GM13977 (cell line): ENCODE measurements around the gene LRIG3.
"Not testable (repeated sequence)": the region's sequence is repeated elsewhere in the genome, so short reads cannot be mapped to it uniquely, and the experiment has no call there.

Source experiments
- DNase-seq: peaks from one replicate; pipeline ENCODE4 v3.0.0; 2012; ENCODE audit warnings: low spot score
- CTCF ChIP-seq: IDR thresholded peaks from 2 replicates; pipeline ENCODE4 v1.5.1; 2012; ENCODE audit warnings: mild to moderate bottlenecking, control low read depth; ENCODE audit not compliant: insufficient read depth; ENCODE audit errors: extremely low read depth, missing control alignments
- in situ Hi-C: fragments of 300-500 bp; cut with MboI; formaldehyde crosslinking; loops from one replicate; pipeline ENCODE4 v1.12.0; 2022; ENCODE audit warnings: low sequenced_read_pairs, low pct_unique_long_range_greater_than_20kb, mixed read lengths, inconsistent platforms; ENCODE audit not compliant: unreplicated experiment

The LRIG3 gene

GRCh38 chr12:58915037-58915436, 5.3 kb downstream of the LRIG3 start:
- DNase-seq, result no peak
- in situ Hi-C loops, result no loop called here
- TF ChIP-seq CTCF, result no peak

- TF ChIP-seq CTCF, result no peak
- in situ Hi-C loops, result no loop called here
- DNase-seq, result no peak
Observed at GRCh38 chr12:58914457-58914856, 5.8 kb downstream of the LRIG3 start.

- in situ Hi-C loops, result no loop called here
- DNase-seq, result no peak
- TF ChIP-seq CTCF, result no peak
Observed at GRCh38 chr12:58907391-58907790, 12.9 kb downstream of the LRIG3 start.

GRCh38 chr12:58906917-58907316, 13.4 kb downstream of the LRIG3 start:
- TF ChIP-seq CTCF, result no peak
- in situ Hi-C loops, result no loop called here
- DNase-seq, result no peak

- DNase-seq, result no peak
- no peak for TF ChIP-seq CTCF
- in situ Hi-C loops, result no loop called here
Observed at GRCh38 chr12:58905422-58905821, 14.9 kb downstream of the LRIG3 start.

GRCh38 chr12:58902726-58903125, 17.6 kb downstream of the LRIG3 start:
- DNase-seq, in situ Hi-C loops: not testable (repeated sequence)

GRCh38 chr12:58901664-58902063, 18.6 kb downstream of the LRIG3 start:
- no peak for DNase-seq
- no peak for TF ChIP-seq CTCF
- in situ Hi-C loops, result no loop called here
